HG02623 (cell line): ENCODE results near the gene SPTLC3.
A peak's percentile ranks its signal among the peaks of the same experiment; 100 is the strongest.

Source experiments
- ATAC-seq: cut with Tn5 transposase; IDR thresholded peaks from one replicate; pipeline ENCODE4 v1.9.1; 2021; ENCODE audit warnings: moderate library complexity; ENCODE audit not compliant: unreplicated experiment

Gene SPTLC3

GRCh38 chr20:13089950-13090469, 81.2 kb downstream of the SPTLC3 start:
- no peak for ATAC-seq

DNA sequence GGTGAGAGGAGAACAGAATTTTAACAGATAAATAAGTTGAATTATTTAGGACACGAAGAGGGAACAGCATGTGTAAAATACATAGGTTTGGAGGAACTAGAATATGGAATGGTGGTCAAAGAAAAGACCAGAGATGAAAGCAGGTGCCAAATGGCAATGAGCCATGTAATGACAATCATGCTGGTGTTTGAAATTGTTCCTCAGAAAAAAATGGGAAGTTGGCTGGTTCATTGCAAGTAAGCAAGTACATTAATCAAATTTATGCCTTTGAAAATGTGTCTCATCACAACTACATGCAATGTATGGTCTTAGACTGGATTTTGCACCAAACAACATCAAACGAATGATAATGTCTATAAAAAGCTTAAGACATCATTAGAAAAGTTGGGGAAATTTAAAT, 83.3 kb downstream of the SPTLC3 start:
- ATAC-seq = no peak

DNA sequence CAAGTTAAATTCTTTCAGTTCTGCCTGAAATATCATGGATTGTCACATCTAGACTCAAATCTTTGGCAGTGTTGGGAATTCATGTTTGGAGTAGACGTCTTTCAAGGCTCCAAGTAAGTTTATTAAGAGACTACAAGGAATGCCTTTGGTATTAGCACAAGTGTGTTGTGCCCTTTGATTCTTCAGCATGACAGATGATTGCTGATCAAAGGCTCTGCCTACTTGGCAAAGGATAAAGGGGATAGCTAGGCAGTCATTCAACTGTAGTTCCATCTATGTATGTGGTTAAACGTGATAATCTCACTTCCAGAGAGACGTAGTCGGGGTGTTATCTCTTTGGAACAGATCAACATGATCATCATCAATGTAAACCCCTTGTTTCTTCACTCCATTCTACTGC, 86.2 kb downstream of the SPTLC3 start:
- no peak for ATAC-seq

DNA sequence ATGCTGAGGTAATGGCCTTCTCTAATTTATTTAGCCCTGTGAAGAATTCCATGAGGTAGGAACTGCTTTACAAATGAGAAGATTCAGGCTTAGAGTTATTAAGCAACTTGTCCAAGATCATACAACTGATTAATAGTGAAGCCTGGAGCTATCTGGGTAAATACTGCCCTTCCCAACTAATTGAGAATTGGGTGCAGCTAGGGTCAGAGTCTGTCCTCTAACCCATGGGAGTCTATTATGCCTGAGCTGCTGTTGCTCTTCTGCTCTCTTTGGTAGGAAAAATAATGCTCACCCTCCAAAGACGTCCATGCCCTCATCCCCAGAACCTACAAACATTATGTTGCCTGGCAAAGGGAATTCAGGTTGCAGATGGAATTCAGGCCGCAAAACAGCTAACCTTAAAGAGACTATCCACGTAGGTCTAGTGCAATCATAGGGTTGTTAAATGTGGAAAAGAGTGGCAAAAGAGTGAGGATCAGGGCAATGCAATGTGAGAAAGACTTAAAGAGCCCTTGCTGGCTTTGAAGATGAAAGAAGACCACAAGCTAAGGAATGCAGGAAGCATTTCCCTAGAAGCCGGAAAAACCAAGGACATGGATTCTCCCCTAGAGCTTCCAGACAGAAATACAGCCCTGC, 90.1 kb downstream of the SPTLC3 start:
- ATAC-seq = no peak

DNA sequence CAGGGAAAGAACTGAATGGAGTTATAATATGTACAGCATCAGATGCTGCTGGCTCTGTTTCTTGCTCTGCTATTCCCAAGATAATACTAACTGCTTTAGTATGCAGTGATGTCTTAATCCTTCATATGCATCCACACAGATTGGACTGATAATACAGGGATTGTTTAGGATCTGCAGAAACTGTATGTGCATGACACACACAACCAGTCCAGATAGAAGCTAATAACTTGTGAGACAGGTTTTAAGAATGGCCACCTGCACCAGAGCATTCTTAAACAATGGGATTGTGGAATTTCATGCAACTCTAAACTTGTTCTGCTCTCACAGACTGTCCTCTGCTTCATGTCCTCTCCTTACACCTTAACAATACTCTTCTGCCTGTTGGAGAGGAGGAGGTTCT, 90.9 kb downstream of the SPTLC3 start:
- ATAC-seq = no peak

DNA sequence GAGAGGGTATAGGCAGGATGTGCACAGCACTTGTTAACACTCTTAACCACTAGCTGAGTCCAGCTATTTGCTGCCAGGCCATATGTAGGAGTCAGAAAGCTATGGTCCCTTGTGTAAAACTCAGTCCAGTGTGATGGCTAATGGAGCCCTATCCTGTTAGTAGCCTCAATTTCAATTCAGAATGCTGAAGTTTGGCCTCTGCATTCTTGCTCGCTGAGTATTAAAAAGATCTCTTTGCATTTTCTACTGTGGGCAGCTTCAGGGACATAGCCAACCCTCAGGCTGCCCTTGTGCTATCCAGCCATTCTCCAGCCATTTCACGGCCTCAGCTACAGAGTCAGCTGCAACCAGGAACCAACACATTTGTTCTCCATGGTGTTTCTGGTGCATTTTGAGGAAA, 92.5 kb downstream of the SPTLC3 start:
- no peak for ATAC-seq

GRCh38 chr20:13101706-13102105, 92.9 kb downstream of the SPTLC3 start:
- no peak for ATAC-seq

- ATAC-seq = no peak
These were observed 93.5 kb downstream of the SPTLC3 start for GRCh38 chr20:13102237-13102636.

- no peak for ATAC-seq
These were observed 93.9 kb downstream of the SPTLC3 start for GRCh38 chr20:13102694-13103093.

DNA sequence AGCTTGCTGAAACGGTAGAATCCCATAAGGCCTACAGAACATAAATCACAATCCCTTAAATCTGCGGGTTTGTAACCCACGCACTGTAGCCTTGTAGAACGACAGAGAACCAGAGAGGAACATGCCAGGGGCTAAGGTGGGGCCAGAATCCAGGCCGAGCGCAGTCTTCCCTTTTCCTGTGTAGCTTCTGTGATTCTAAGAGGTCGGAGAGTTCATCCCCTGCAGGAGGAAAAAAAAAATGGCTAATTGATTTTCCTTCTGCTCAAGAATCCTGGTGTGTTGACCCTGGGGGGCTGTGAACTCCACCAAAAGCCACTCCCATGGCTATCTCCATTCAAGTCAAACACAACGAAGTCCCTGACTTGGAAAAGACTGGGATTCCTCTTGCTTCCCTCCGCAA, 96.3 kb downstream of the SPTLC3 start:
- no peak for ATAC-seq

- no peak for ATAC-seq
These were observed 97.2 kb downstream of the SPTLC3 start for GRCh38 chr20:13105864-13106457.

DNA sequence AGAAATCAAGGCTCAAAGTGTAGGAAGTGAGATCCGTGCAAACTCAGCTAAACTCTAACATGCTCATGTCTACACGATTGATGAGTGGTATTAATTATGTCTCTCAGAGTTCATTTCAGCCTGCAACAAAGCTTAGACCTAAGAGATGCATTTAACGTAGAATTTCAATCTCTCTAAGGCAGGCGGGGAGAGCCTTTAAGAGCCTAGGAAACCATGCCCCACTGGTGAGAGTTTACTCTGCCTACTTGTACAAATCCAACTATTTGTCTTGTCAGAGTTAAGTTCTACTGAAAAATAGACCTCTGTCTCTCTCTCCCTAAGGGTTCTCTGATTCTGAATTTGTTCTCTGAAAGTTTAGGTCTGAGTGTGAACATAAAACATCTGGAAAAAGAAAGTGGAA, 100.9 kb downstream of the SPTLC3 start:
- no peak for ATAC-seq

DNA sequence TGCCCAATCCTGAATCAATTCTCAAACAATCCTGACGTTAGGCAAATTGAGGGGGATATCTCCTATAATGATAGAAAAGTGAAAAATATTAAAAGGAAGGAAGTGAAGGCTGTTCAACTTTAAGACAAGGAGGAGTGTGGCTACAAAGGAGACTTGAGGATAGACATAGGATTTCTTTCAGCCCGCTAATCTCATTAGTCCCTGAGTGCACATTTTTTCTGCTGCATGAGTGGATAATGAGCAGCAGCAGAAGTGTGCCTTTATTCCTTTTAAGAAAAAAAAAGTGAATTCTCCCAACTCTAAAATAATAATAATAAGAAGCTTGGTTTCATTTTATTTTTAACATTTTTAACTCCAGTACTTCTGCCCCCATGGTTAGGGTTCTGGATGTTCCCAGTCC, 102.0 kb downstream of the SPTLC3 start:
- no peak for ATAC-seq

- no peak for ATAC-seq
These were observed 102.6 kb downstream of the SPTLC3 start for GRCh38 chr20:13111249-13111911.

DNA sequence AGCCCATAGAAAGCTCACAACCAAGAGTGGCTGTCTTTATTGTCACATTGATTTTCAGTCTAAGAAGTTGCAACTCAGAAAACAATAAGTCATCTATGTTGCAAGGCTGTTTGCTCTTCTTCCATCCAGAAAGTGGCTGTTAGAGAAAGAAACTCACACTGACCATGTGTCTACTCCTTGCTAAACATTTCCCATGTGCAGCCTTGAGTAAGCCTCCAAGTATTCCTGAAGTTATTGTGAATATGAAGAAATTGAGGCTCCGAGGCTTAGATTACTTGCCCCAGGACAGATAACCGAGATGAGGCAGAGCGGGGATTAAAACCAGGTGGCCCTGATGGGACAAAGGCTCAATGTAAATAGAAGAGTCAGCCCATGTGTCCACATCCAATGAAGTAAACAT, 105.0 kb downstream of the SPTLC3 start:
- ATAC-seq = no peak

DNA sequence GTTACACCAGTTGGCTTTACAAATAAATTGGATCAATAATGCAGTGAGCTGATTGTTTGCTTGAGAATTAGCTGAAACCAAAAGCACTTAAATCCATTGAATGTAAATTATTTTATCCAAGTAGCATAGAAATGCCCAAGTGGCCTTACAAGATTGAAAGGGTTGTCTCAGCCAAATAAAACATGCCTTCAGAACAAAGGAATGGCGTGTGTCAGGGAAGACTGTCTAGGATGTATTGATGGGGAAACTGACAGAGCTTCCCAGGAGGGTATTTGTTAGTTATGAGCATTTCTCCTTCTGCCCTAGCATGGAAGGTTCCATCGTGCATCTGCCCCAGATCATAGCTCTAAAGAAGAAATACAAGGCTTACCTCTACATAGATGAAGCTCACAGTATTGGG, 108.4 kb downstream of the SPTLC3 start:
- ATAC-seq = no peak

DNA sequence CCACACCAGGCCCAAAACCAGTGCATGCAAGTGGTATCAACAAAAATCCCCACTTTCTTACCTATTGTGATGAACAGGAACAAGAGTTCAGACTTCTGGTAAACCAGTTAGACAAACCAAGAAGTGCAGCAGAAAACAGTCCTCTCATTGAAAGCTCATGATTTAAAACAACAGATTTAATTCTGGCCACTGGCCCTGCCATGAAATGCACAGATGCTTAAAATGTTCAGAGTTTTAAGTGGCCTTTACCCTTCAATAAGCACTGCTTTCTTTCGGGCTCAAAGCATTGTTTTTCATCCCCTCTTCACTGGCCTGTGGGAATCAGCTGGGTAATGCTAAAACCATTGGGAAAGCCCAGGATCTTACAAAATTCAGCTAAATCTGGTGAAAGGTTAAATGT, 109.9 kb downstream of the SPTLC3 start:
- no peak for ATAC-seq

DNA sequence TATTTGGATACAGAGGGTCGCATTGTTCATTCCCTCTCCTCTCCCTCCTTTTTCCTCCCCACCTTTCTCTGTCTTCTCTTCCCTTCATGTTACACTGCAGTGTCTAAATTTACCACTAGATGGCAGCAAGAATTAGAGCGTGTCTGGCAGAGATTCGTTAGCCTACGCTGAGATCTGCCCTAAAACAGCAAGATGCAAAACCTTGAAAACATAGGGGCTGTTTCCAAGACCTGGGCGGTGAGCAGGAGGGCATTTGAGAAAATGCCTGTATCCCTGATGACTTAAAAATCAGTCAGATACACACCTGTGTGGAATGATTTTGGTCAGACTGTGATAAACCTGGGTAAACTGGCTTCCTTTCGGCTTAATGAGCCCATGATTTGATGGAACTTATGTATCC, 110.8 kb downstream of the SPTLC3 start:
- peak; percentile 55 for ATAC-seq

GRCh38 chr20:13120471-13120870, 111.7 kb downstream of the SPTLC3 start:
- ATAC-seq = no peak

GRCh38 chr20:13121840-13122515, 113.2 kb downstream of the SPTLC3 start:
- ATAC-seq = peak; percentile 65

GRCh38 chr20:13125486-13125885, 116.7 kb downstream of the SPTLC3 start:
- ATAC-seq = no peak

GRCh38 chr20:13128173-13128572, 119.4 kb downstream of the SPTLC3 start:
- no peak for ATAC-seq
